A549 (cell line): ENCODE measurements around the gene DIP2C.

Experiments
- BHLHE40 ChIP-seq: IDR thresholded peaks from 2 replicates; pipeline ENCODE4 v1.6.1; 2012; ENCODE audit warnings: low read depth, low read length, inconsistent platforms
- EP300 ChIP-seq, 2 experiments: fragments of >200 bp; sonication (Bioruptor Twin); formaldehyde crosslinking; IDR thresholded peaks; 2 replicates in 1 of 2; 3 replicates in 1 of 2; pipeline ENCODE4 v1.6.1; 2016 to 2017
- HDAC2 ChIP-seq: fragments of 200-600 bp; sonication (generic); IDR thresholded peaks from 2 replicates; pipeline ENCODE4 v1.6.1; 2016
- MAFK ChIP-seq: fragments of 450-650 bp; IDR thresholded peaks from 2 replicates; pipeline ENCODE4 v1.6.1; 2014; ENCODE audit not compliant: partially characterized antibody
- PHF8 ChIP-seq: fragments of 200-600 bp; sonication (generic); IDR thresholded peaks from 2 replicates; pipeline ENCODE4 v1.6.1; 2016; ENCODE audit warnings: low read depth, mild to moderate bottlenecking, antibody characterized with exemption, moderate library complexity, borderline replicate concordance
- POLR2A ChIP-seq: IDR thresholded peaks from 2 replicates; pipeline ENCODE4 v1.6.1; 2012; ENCODE audit warnings: mild to moderate bottlenecking, low read length
- RAD21 ChIP-seq, 2 experiments: fragments of >200 bp in 1 of 2; sonication (Bioruptor Twin) in 1 of 2; formaldehyde crosslinking in 1 of 2; IDR thresholded peaks in 1 of 2; conservative IDR thresholded peaks in 1 of 2; 2 replicates in 1 of 2; 3 replicates in 1 of 2; pipeline ENCODE4 v1.6.1; 2012 to 2018; ENCODE audit warnings: inconsistent platforms in 1 of 2
- SMC3 ChIP-seq: fragments of >200 bp; sonication (Bioruptor Twin); formaldehyde crosslinking; IDR thresholded peaks from 3 replicates; pipeline ENCODE4 v1.6.1; 2018; ENCODE audit warnings: inconsistent platforms
- SREBF2 ChIP-seq: fragments of 450-650 bp; IDR thresholded peaks from 2 replicates; pipeline ENCODE4 v1.6.1; 2014; ENCODE audit warnings: mild to moderate bottlenecking, moderate library complexity
- TF ChIP-seq, protein P1 (sequence below): fragments of >200 bp; sonication (Bioruptor Twin); formaldehyde crosslinking; IDR thresholded peaks from 3 replicates; pipeline ENCODE4 v1.5.1; 2016
- TF ChIP-seq, protein P2 (sequence below): IDR thresholded peaks from 2 replicates; pipeline ENCODE4 v1.6.1; 2012

- TF ChIP-seq, protein P1, sequence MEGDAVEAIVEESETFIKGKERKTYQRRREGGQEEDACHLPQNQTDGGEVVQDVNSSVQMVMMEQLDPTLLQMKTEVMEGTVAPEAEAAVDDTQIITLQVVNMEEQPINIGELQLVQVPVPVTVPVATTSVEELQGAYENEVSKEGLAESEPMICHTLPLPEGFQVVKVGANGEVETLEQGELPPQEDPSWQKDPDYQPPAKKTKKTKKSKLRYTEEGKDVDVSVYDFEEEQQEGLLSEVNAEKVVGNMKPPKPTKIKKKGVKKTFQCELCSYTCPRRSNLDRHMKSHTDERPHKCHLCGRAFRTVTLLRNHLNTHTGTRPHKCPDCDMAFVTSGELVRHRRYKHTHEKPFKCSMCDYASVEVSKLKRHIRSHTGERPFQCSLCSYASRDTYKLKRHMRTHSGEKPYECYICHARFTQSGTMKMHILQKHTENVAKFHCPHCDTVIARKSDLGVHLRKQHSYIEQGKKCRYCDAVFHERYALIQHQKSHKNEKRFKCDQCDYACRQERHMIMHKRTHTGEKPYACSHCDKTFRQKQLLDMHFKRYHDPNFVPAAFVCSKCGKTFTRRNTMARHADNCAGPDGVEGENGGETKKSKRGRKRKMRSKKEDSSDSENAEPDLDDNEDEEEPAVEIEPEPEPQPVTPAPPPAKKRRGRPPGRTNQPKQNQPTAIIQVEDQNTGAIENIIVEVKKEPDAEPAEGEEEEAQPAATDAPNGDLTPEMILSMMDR = no peak
- no peak for TF ChIP-seq EP300 (IDR thresholded peaks at IDR 0.05)
- TF ChIP-seq POLR2A = no peak
- no peak for TF ChIP-seq SREBF2
- no peak for TF ChIP-seq RAD21 (conservative IDR thresholded peaks at IDR 0.05 in 1 of 2, IDR thresholded peaks at IDR 0.05 in 1 of 2)
- TF ChIP-seq HDAC2 = no peak
- TF ChIP-seq PHF8 = no peak
- TF ChIP-seq, protein P2, sequence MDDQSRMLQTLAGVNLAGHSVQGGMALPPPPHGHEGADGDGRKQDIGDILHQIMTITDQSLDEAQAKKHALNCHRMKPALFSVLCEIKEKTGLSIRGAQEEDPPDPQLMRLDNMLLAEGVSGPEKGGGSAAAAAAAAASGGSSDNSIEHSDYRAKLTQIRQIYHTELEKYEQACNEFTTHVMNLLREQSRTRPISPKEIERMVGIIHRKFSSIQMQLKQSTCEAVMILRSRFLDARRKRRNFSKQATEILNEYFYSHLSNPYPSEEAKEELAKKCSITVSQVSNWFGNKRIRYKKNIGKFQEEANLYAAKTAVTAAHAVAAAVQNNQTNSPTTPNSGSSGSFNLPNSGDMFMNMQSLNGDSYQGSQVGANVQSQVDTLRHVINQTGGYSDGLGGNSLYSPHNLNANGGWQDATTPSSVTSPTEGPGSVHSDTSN = no peak
- TF ChIP-seq SMC3 = no peak
- no peak for TF ChIP-seq MAFK
- no peak for TF ChIP-seq BHLHE40
Observed at GRCh38 chr10:344582-345200, 344.8 kb downstream of the DIP2C start.
